H9 (cell line): ENCODE measurements around the gene FOLR3. TPM values are rescaled to one million over a fixed set of nuclear protein-coding genes. Genes with fewer than 3 reads are reported as not detected.
A peak's percentile ranks its signal among the peaks of the same experiment; 100 is the strongest.

Source experiments
- DNase-seq: peaks from one replicate; pipeline ENCODE4 v3.0.0-alpha.2; 2017
- H2AFZ ChIP-seq: one replicate; pipeline ENCODE4 v1.6.1; 2013; ENCODE audit warnings: mild to moderate bottlenecking, low read length, control low read depth, moderate library complexity
- H2AK5ac ChIP-seq: 2 replicates; pipeline ENCODE4 v1.6.1; 2013; ENCODE audit warnings: low read length, control low read depth, mixed read lengths; ENCODE audit not compliant: insufficient read length
- H2BK120ac ChIP-seq: one replicate; pipeline ENCODE4 v1.6.1; 2013; ENCODE audit warnings: low read depth, mild to moderate bottlenecking, low read length, control low read depth, inconsistent platforms; ENCODE audit not compliant: poor library complexity, severe bottlenecking
- H2BK12ac ChIP-seq: 2 replicates; pipeline ENCODE4 v1.6.1; 2013; ENCODE audit warnings: low read length, control low read depth, mixed read lengths, low read depth; ENCODE audit not compliant: insufficient read length
- H2BK15ac ChIP-seq: 2 replicates; pipeline ENCODE4 v1.6.1; 2013; ENCODE audit warnings: low read depth, low read length, control low read depth
- H2BK20ac ChIP-seq: one replicate; pipeline ENCODE4 v1.6.1; 2013; ENCODE audit warnings: low read depth, mild to moderate bottlenecking, low read length, control low read depth, inconsistent platforms; ENCODE audit not compliant: poor library complexity, severe bottlenecking
- H2BK5ac ChIP-seq: 2 replicates; pipeline ENCODE4 v1.6.1; 2013; ENCODE audit warnings: low read length, control low read depth, mixed read lengths; ENCODE audit not compliant: insufficient read length
- H3K14ac ChIP-seq: 2 replicates; pipeline ENCODE4 v1.6.1; 2013; ENCODE audit warnings: low read length, control low read depth; ENCODE audit not compliant: insufficient read depth
- H3K18ac ChIP-seq: 2 replicates; pipeline ENCODE4 v1.6.1; 2013; ENCODE audit warnings: low read depth, mild to moderate bottlenecking, mixed read lengths, low read length, control low read depth; ENCODE audit not compliant: insufficient read length
- H3K23ac ChIP-seq: 2 replicates; pipeline ENCODE4 v1.6.1; 2013; ENCODE audit warnings: low read length, control low read depth, mixed read lengths, low read depth; ENCODE audit not compliant: insufficient read length
- H3K23me2 ChIP-seq: 2 replicates; pipeline ENCODE4 v1.6.1; 2013; ENCODE audit warnings: low read depth, mild to moderate bottlenecking, mixed read lengths, low read length, control low read depth; ENCODE audit not compliant: insufficient read length, poor library complexity, severe bottlenecking
- H3K27ac ChIP-seq: 2 replicates; pipeline ENCODE4 v1.5.1; 2013; ENCODE audit warnings: low read length, control low read depth, mixed read lengths, low read depth; ENCODE audit not compliant: insufficient read length
- H3K27me3 ChIP-seq: 2 replicates; pipeline ENCODE4 v1.6.1; 2013; ENCODE audit warnings: low read length, control low read depth, inconsistent platforms; ENCODE audit not compliant: insufficient read depth
- H3K4ac ChIP-seq: 2 replicates; pipeline ENCODE4 v1.6.1; 2013; ENCODE audit warnings: low read depth, mild to moderate bottlenecking, control low read depth, inconsistent platforms, low read length, moderate library complexity
- H3K4me1 ChIP-seq: 2 replicates; pipeline ENCODE4 v1.6.1; 2013; ENCODE audit warnings: low read length, control low read depth, inconsistent platforms; ENCODE audit not compliant: insufficient read depth
- H3K4me2 ChIP-seq: 2 replicates; pipeline ENCODE4 v1.6.1; 2013; ENCODE audit warnings: low read length, control low read depth, mixed read lengths; ENCODE audit not compliant: insufficient read length, insufficient read depth
- H3K56ac ChIP-seq: 2 replicates; pipeline ENCODE4 v1.6.1; 2013; ENCODE audit warnings: low read depth, mild to moderate bottlenecking, mixed read lengths, low read length, control low read depth; ENCODE audit not compliant: insufficient read length
- H3K79me1 ChIP-seq: 2 replicates; pipeline ENCODE4 v1.6.1; 2013; ENCODE audit warnings: low read depth, mild to moderate bottlenecking, moderate library complexity, low read length, control low read depth, inconsistent platforms; ENCODE audit not compliant: insufficient read depth, poor library complexity, severe bottlenecking
- H3K79me2 ChIP-seq: 2 replicates; pipeline ENCODE4 v1.6.1; 2013; ENCODE audit warnings: low read length, control low read depth, inconsistent platforms; ENCODE audit not compliant: insufficient read depth
- H3K9ac ChIP-seq: 2 replicates; pipeline ENCODE4 v1.6.1; 2013; ENCODE audit warnings: low read length, control low read depth, mixed read lengths; ENCODE audit not compliant: insufficient read length; ENCODE audit errors: extremely low read depth
- H3K9me3 ChIP-seq: one replicate; pipeline ENCODE4 v1.6.1; 2013; ENCODE audit warnings: low read depth, low read length, inconsistent platforms; ENCODE audit not compliant: control insufficient read depth
- H3T11ph ChIP-seq: one replicate; pipeline ENCODE4 v1.6.1; 2013; ENCODE audit warnings: mild to moderate bottlenecking, low read length, control low read depth, inconsistent platforms
- H4K20me1 ChIP-seq: one replicate; pipeline ENCODE4 v1.6.1; 2013; ENCODE audit not compliant: control insufficient read depth, insufficient read length, insufficient read depth
- H4K5ac ChIP-seq: 2 replicates; pipeline ENCODE4 v1.6.1; 2013; ENCODE audit warnings: low read depth, mild to moderate bottlenecking, mixed read lengths, low read length, control low read depth; ENCODE audit not compliant: insufficient read length
- H4K8ac ChIP-seq: replicated peaks from 2 replicates; pipeline ENCODE4 v1.6.1; 2013; ENCODE audit warnings: low read length, control low read depth, mixed read lengths, low read depth; ENCODE audit not compliant: insufficient read length
- H4K91ac ChIP-seq: 2 replicates; pipeline ENCODE4 v1.6.1; 2013; ENCODE audit warnings: low read depth, mild to moderate bottlenecking, moderate library complexity, mixed read lengths, low read length, control low read depth; ENCODE audit not compliant: insufficient read length
- H3K27ac Mint-ChIP-seq, 3 experiments: 2 replicates in 2 of 3; 3 replicates in 1 of 3; pipeline ENCODE4 v1.8.0; 2020 to 2021; ENCODE audit warnings: mixed read lengths in 3 of 3, mild to moderate bottlenecking in 1 of 3, moderate library complexity in 1 of 3
- H3K27me3 Mint-ChIP-seq: 2 replicates; pipeline ENCODE4 v1.8.0; 2021; ENCODE audit warnings: low read depth, mild to moderate bottlenecking, moderate library complexity, mixed read lengths
- H3K36me3 Mint-ChIP-seq, 3 experiments: 2 replicates in 2 of 3; 3 replicates in 1 of 3; pipeline ENCODE4 v1.8.0; 2020 to 2021; ENCODE audit warnings: low read depth in 3 of 3, mixed read lengths in 3 of 3; ENCODE audit not compliant: insufficient read depth in 1 of 3
- H3K4me1 Mint-ChIP-seq, 2 experiments: 2 replicates each; pipeline ENCODE4 v1.8.0; 2020; ENCODE audit warnings: mixed read lengths in 2 of 2
- H3K4me3 Mint-ChIP-seq, 2 experiments: 2 replicates in 1 of 2; 3 replicates in 1 of 2; pipeline ENCODE4 v1.8.0; 2020 to 2021; ENCODE audit warnings: mild to moderate bottlenecking in 2 of 2, mixed read lengths in 2 of 2, moderate library complexity in 1 of 2
- H3K9me3 Mint-ChIP-seq, 2 experiments: 2 replicates in 1 of 2; 3 replicates in 1 of 2; pipeline ENCODE4 v1.8.0; 2020; ENCODE audit warnings: mild to moderate bottlenecking in 2 of 2, mixed read lengths in 2 of 2, moderate library complexity in 1 of 2
- WGBS: extraction: QIAGEN DNeasy Blood & Tissue Kit; methylation state at CpG from one replicate; pipeline ENCODE4 v1.1.7; 2013; ENCODE audit warnings: missing lambda C conversion rate, low lambda C conversion rate, mixed read lengths; ENCODE audit not compliant: insufficient read length; ENCODE audit errors: extremely low coverage; 5-methylcytosine and 5-hydroxymethylcytosine counted together
- total RNA-seq: library from RNA; stranded (reverse); gene quantifications from 2 replicates; pipeline ENCODE4 v1.2.1, GENCODE V29; 2021
- TF ChIP-seq, protein P1 (sequence below): fragments of 200-600 bp; sonication (generic); conservative IDR thresholded peaks from 3 replicates; pipeline ENCODE4 v1.8.0; 2021; ENCODE audit warnings: antibody characterized with exemption, mild to moderate bottlenecking

FOLR3 gene
- total RNA-seq, 1 experiment from 2014 or later = not detected

DNA sequence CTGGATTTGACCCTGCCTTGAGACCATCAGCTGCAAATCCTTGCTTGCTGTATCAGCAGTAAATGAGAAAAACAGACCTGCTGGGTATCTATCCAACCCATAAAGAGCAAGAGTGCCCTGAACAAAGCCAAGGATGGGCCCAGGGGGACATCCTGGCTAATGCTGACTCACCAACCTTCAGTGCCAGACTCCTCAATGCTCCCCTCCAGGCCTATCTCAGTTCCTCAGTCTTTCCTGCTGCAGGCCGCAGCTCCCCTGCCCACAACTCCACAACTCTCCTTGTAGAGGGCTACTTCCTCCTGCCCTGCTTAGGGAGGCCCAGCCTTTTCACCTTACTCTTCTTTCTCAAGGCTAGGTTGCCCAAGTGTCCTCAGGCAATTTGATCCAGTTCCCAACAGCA lies 35.1 kb upstream of the FOLR3 start:
- H2BK120ac ChIP-seq = no peak overlapping the region

More for the DNA sequence above, 35.1 kb upstream of the FOLR3 start:
- Histone ChIP-seq H2AFZ (no peak overlapping the region), H3K23me2 (peaks cover 7% of the 10 kb centered on the region), H4K91ac (no peak overlapping the region), H3T11ph (no peak overlapping the region), H2BK5ac (no peak overlapping the region), H3K18ac (no peak overlapping the region), H4K20me1 (peaks cover 2% of the 10 kb centered on the region), H3K4me2 (no peak overlapping the region), H2BK15ac (no peak overlapping the region), H3K4ac (no peak overlapping the region), H3K4me1 (no peaks in the 10 kb centered on the region; the same call in 1 of the 2 replicates), H3K56ac (no peak overlapping the region), H4K5ac (no peak overlapping the region), H3K9ac (peak overlapping the region; percentile 8), H3K14ac (no peak overlapping the region), H2BK20ac (no peak overlapping the region), H3K79me1 (peaks cover 3% of the 10 kb centered on the region), H3K27me3 (no peaks in the 10 kb centered on the region), H2BK12ac (no peak overlapping the region), H3K27ac (no peak overlapping the region), H3K9me3 (no peaks in the 10 kb centered on the region), H3K79me2 (peaks cover 14% of the 10 kb centered on the region; the same call in 1 of the 2 replicates), H4K8ac (no peak overlapping the region), H2AK5ac (no peak overlapping the region), H3K23ac (no peak overlapping the region)
- peaks cover 24 to 30% of the 10 kb centered on the region in 2 experiments for H3K4me1 Mint-ChIP-seq
- peak overlapping the region in 1 of 3 experiments; percentile 91; a peak in 3 of 7 replicates for H3K27ac Mint-ChIP-seq
- H3K27me3 Mint-ChIP-seq = no peaks in the 10 kb centered on the region
- H3K36me3 Mint-ChIP-seq = peaks cover 23 to 54% (median 42%) of the 10 kb centered on the region in 3 experiments
- no CpG with 5 or more reads among the region's 1 CpG for WGBS
- no peaks in the 10 kb centered on the region for H3K9me3 Mint-ChIP-seq
- DNase-seq = no peak
- TF ChIP-seq, protein P1, sequence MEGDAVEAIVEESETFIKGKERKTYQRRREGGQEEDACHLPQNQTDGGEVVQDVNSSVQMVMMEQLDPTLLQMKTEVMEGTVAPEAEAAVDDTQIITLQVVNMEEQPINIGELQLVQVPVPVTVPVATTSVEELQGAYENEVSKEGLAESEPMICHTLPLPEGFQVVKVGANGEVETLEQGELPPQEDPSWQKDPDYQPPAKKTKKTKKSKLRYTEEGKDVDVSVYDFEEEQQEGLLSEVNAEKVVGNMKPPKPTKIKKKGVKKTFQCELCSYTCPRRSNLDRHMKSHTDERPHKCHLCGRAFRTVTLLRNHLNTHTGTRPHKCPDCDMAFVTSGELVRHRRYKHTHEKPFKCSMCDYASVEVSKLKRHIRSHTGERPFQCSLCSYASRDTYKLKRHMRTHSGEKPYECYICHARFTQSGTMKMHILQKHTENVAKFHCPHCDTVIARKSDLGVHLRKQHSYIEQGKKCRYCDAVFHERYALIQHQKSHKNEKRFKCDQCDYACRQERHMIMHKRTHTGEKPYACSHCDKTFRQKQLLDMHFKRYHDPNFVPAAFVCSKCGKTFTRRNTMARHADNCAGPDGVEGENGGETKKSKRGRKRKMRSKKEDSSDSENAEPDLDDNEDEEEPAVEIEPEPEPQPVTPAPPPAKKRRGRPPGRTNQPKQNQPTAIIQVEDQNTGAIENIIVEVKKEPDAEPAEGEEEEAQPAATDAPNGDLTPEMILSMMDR = no peak
- no peak overlapping the region; a peak in 2 of 5 replicates for H3K4me3 Mint-ChIP-seq
